GM18858 (cell line): ENCODE measurements around the gene WIPF1.

ENCODE experiments used
- ATAC-seq: cut with Tn5 transposase; IDR thresholded peaks from one replicate; pipeline ENCODE4 v1.9.1; 2021; ENCODE audit not compliant: unreplicated experiment

WIPF1 gene

DNA sequence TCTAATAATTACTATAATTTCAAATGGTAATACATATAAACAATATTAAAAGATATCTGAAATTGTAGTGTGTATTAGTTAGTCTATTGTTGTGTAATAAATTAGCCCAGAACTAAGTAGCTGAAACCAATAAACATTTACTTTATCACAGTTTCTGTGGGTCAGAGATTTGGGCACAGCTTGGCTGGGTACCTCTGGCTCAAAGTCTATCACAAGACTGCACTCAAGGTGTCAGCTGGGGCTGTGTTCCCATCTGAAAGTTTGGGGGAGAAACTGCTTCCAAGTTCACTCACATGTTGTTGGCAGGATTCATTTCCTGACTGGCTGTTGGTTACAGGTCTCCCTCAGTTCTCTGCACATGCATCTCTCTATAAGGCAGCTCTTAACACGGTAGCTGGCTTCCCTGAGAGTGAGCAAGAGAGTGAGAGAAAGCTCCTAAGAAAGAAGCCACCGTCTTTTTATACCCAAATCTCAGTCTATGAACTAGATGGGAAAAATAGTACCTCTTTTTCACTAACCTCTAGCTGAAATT, 25.6 kb upstream of the WIPF1 start:
- ATAC-seq = no peak

DNA sequence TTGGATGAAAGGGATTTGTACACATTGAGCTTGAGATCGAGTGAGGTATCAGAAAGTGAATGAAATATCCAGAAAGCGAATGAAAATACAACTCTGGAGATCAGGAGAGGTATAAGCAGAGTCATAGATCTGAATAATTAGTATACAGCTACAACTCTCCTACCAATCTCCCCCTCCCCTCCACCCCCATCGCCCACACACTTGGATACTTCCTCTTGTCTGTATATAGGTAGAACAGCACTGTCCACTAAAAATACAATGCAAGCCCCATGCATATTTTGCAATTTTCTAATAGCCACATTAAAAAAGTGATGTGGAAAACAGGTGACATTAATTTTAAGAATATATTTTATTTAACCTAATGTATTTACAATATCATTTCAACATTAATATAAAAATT, 23.7 kb upstream of the WIPF1 start:
- no peak for ATAC-seq

- ATAC-seq = no peak
These were observed 20.6 kb upstream of the WIPF1 start for GRCh38 chr2:174618179-174618578.

DNA sequence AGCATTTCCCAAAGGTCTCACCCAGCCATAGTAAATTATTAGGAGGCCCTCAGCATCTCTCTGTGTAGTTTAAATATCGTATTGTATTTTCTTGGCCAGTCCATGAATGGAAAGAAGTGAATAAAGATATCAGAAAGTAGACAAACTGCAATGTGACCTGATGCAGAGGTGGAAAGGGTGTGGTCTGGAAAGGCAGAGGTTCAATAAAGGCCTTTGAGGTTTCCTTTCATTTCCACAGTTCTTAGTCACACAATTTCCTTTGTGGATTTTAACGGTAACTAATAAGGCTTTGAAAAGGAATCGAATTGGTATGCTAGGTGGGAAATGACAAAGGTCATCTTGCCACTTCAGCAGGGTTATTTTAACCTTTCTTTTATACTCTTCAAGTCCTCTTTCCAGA, 20.1 kb upstream of the WIPF1 start:
- ATAC-seq = no peak

- ATAC-seq = no peak
These were observed 19.5 kb upstream of the WIPF1 start for GRCh38 chr2:174617120-174617519.

- ATAC-seq = no peak
These were observed 18.4 kb upstream of the WIPF1 start for GRCh38 chr2:174615871-174616436.

DNA sequence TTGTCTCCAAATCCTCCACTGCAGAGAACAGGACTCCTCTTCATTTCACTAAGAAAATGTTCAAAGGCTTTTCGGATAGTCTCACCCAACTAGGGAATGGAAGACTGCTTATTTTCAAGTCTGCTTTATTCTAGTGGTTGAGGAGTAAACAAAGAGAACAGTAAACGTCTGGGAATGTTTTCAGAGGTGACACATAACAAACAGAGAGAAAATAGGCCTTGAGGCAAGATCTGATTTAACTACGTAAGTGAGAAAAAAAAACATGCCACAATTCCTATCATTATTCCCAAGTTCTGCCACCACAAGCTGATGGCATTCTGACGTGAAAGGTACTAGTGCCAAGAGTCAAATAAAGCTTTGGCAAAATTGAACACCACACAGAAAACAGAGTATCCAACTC, 16.7 kb upstream of the WIPF1 start:
- ATAC-seq = no peak

GRCh38 chr2:174613531-174613930, 15.9 kb upstream of the WIPF1 start:
- no peak for ATAC-seq

DNA sequence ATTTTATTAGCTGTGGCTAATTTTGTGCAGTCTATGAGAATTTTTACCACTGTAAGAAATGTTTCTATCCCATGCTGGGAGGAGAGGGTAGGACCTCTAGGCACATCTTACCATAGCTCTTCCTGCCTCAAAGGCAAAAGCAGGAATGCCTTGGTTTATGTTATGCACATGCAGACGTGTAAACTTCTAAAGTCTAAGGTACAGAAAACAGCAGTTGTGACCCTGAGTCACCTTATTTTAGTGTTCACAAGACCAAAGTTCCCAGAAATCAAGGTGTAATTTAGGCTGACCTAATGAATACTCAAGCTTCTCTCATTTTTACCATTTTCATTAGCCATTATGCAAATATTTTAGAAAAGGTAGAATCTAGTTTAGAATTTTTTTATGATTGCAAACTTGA, 15.4 kb upstream of the WIPF1 start:
- no peak for ATAC-seq

- ATAC-seq = no peak
These were observed 14.2 kb upstream of the WIPF1 start for GRCh38 chr2:174611854-174612253.

DNA sequence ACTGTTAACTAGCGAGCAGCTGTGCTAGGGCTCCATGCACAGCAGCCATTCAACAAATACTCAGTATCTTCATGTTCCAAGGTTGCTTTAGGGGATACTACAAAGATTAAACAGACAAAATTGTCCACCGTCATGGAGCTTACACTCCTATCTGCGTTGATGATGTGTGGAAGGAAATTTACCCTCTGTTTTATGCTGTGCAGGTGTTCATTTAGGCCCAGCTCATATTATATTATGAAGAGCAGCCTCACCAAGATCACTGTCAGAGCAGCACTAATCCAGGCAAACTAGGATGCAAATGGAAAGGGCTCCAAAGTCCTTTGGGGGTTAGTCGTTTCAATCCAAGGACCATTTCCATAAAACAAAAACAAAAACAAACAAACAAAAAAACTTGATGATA, 13.4 kb upstream of the WIPF1 start:
- ATAC-seq = no peak

GRCh38 chr2:174610243-174610995, 12.8 kb upstream of the WIPF1 start:
- no peak for ATAC-seq

DNA sequence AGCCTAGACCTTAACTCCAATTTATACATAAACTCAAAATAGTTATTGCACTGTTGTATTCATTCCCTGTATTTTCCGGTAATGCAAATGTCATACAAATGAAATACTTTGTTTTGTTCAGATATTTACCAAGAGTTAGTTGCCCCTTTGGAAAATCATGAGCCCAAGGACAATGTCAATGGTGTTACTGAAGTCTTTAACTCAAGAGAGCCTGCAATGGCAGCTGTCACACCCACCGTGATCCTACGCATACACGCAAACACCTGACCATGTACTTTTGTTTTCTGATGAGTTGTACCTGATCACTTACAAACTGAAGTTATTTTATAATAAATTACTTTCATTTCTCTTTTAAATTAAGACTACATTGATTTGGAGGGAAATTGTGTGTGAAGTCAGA, 11.7 kb upstream of the WIPF1 start:
- ATAC-seq = no peak

DNA sequence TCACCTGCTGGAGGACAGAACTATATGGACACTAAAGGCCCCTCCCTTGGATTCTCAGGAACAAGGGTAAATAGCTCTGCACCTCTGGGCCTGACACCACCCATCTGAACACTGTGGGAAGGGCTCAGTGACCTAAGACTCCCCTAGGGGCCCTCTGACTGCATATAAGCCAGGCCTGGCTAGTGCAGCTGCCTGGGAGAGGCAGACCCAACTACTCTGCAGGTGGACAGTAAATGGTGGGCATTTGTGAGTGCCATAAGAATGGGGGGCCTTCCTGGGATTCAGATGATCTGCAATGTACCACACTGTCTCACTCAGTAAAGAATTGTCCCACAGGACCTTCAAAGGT, 11.2 kb upstream of the WIPF1 start:
- ATAC-seq = peak; percentile 28

GRCh38 chr2:174607989-174608865, 10.6 kb upstream of the WIPF1 start:
- ATAC-seq = peak; percentile 73

DNA sequence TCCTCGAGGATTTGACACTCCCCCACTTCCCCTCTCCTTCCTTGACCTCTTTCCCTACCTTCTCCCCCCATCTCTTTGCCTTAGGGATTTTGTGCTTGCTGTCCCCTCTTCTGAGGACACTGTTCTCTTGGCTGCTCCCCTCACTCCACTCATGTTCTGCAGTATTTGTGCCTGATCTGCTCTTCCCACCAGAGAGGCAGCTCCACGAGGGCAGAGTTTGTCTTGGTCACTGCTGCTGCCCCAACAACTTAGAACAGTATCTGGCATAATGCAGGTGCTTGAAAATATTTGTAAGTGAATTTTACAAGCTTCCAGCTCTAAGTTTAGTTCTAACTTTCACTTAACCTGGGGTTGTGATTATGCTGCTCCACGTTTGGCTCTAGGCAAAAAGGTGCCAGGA, 10.0 kb upstream of the WIPF1 start:
- no peak for ATAC-seq

DNA sequence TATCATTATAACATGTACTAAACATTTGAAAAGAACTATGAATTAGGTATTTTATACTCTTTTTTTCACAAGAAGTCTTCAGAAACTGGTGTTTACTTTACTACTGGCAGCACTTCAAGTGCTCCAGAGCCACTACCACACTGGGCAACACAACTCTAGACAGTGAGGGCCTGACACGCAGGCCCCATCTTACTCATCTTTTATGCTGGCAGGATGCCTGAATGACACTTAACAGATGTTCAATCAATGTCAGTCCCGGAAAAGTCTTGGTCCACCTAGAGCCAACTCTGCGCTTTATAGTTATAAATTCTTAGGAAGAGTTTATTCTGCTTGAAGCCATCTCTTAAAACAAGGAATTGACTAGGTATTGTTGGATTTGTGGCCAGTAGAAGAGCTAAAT, 8.7 kb upstream of the WIPF1 start:
- ATAC-seq = no peak

DNA sequence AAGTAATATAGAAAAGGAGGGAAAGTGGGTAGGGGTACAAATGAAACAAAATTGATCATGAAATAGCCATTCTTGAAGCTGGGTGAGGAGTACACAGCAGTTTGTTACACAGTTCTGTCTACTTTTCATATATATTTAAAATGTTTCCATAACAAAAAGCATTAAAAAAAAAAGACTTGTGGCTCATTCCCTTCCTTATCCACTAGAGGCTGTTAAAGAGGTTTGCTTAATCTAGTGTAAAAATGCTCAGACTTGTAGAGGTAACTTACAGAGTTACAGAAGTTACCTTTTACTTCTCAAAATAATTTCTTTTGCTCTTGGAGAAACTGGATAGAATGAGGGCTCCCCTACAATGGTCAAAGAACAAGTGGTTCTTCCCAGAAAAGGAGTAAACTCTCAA, 8.1 kb upstream of the WIPF1 start:
- no peak for ATAC-seq

- ATAC-seq = no peak
These were observed 5.7 kb upstream of the WIPF1 start for GRCh38 chr2:174603280-174603679.

DNA sequence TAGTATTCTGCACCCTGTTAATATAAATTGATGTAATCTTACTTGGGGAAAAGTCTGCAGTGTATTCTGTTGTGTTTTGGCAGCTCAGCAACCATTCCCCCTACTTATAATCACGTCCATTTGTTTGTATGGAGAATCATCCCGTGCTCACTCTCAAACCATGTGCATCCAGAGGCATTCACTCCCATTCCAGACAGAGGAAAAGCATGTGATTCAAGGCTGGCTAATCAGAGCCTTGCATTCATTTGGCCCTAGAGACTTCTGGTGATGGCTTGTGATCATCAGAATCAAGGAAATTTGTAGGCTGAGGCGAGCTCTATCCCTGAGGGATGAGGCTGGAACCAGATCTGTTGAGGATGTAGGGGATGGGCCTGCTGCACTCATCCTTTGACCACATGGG, 5.1 kb upstream of the WIPF1 start:
- ATAC-seq = no peak

GRCh38 chr2:174600349-174600748, 2.7 kb upstream of the WIPF1 start:
- peak; percentile 24 for ATAC-seq
